ENCODE data around the gene CADPS.

The CADPS gene

GRCh38 chr3:62480056-62480455, 395.2 kb downstream of the CADPS start:
- no peak overlapping the region for H3K4me3 ChIP-seq (ENCODE audit: low read depth, low read length)
- no peak for TF ChIP-seq CTCF (IDR thresholded peaks at IDR 0.05; ENCODE audit: insufficient read depth, low read depth, low read length, missing control alignments)
- DNase-seq (ENCODE audit: low read depth): no peak

GRCh38 chr3:62479326-62479725, 395.9 kb downstream of the CADPS start:
- DNase-seq (ENCODE audit: low read depth): no peak
- no peak overlapping the region for H3K4me3 ChIP-seq (ENCODE audit: low read depth, low read length)
- no peak for TF ChIP-seq CTCF (IDR thresholded peaks at IDR 0.05; ENCODE audit: insufficient read depth, low read depth, low read length, missing control alignments)

GRCh38 chr3:62475306-62475705, 399.9 kb downstream of the CADPS start:
- no peak for TF ChIP-seq CTCF (IDR thresholded peaks at IDR 0.05; ENCODE audit: insufficient read depth, low read depth, low read length, missing control alignments)
- DNase-seq (ENCODE audit: low read depth): no peak
- no peak overlapping the region for H3K4me3 ChIP-seq (ENCODE audit: low read depth, low read length)

GRCh38 chr3:62467966-62468722, 407.1 kb downstream of the CADPS start:
- H3K4me3 ChIP-seq (ENCODE audit: low read depth, low read length): no peak overlapping the region
- no peak for DNase-seq (ENCODE audit: low read depth)
- TF ChIP-seq CTCF (IDR thresholded peaks at IDR 0.05; ENCODE audit: insufficient read depth, low read depth, low read length, missing control alignments): no peak

DNA sequence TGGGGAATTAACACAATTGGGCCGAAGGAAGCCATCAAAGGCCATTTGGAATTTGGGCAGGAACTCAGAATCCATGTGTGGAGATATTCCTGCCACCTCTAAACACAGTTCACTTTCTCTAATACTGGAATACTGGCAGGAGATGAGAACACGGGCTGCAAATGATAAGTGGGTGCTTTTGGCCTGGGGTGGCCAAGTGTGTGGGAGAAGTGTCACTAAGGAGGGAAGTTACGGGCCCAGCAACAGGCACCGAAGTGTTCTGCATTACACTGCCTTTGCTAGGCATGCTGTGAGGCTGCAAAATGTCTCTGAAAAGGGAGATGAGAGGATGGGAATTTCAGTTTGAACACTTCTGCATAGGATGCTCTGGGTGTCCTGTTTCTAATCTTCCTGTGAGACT, 412.4 kb downstream of the CADPS start:
- TF ChIP-seq CTCF (IDR thresholded peaks at IDR 0.05; ENCODE audit: insufficient read depth, low read depth, low read length, missing control alignments): no peak
- no peak for DNase-seq (ENCODE audit: low read depth)
- H3K4me3 ChIP-seq (ENCODE audit: low read depth, low read length): no peak overlapping the region

GRCh38 chr3:62462104-62462762, 413.0 kb downstream of the CADPS start:
- no peak for TF ChIP-seq CTCF (IDR thresholded peaks at IDR 0.05; ENCODE audit: insufficient read depth, low read depth, low read length, missing control alignments)
- DNase-seq (ENCODE audit: low read depth): no peak
- H3K4me3 ChIP-seq (ENCODE audit: low read depth, low read length): no peak overlapping the region
